K562 (cell line): Measurements from ENCODE around the gene AMDHD2. TPM values are rescaled to one million over a fixed set of nuclear protein-coding genes. Genes with fewer than 3 reads are reported as not detected.

Source experiments
- BRD9 ChIP-seq: fragments of 450-650 bp; IDR thresholded peaks from 2 replicates; pipeline ENCODE4 v1.6.1; 2018; ENCODE audit warnings: low read depth; ENCODE audit not compliant: partially characterized antibody
- CBFA2T3 ChIP-seq: fragments of 450-650 bp; IDR thresholded peaks from 2 replicates; pipeline ENCODE4 v1.6.1; 2017
- CBFB ChIP-seq: sonication (generic); formaldehyde crosslinking; IDR thresholded peaks from 2 replicates; pipeline ENCODE4 v1.4.0; 2020; ENCODE audit warnings: mild to moderate bottlenecking, missing genetic modification reagents
- CLOCK ChIP-seq: fragments of 250-450 bp; sonication (Bioruptor Pico); IDR thresholded peaks from 2 replicates; pipeline ENCODE4 v1.4.0; 2020; ENCODE audit warnings: mild to moderate bottlenecking, moderate library complexity, borderline replicate concordance
- CTCF ChIP-seq, 3 experiments: IDR thresholded peaks in 2 of 3; conservative IDR thresholded peaks in 1 of 3; 2 replicates each; pipeline ENCODE4 v1.5.1; 2011 to 2012; ENCODE audit warnings: low read length in 3 of 3, mild to moderate bottlenecking in 3 of 3, control low read depth in 2 of 3, improper control_type of control experiment in 1 of 3, inconsistent platforms in 1 of 3, low read depth in 1 of 3, mixed read lengths in 1 of 3, moderate library complexity in 1 of 3; ENCODE audit not compliant: insufficient read depth in 2 of 3
- DACH1 ChIP-seq: fragments of 450-650 bp; IDR thresholded peaks from 2 replicates; pipeline ENCODE4 v1.6.1; 2018; ENCODE audit not compliant: partially characterized antibody
- DEAF1 ChIP-seq: fragments of 450-650 bp; formaldehyde crosslinking; IDR thresholded peaks from 2 replicates; pipeline ENCODE4 v1.4.0; 2020; ENCODE audit warnings: mild to moderate bottlenecking, moderate library complexity
- DIDO1 ChIP-seq: fragments of 450-650 bp; IDR thresholded peaks from 2 replicates; pipeline ENCODE4 v1.6.1; 2016; ENCODE audit warnings: low read depth, missing biosample characterization, missing genetic modification characterization
- DPF2 ChIP-seq: fragments of 450-650 bp; IDR thresholded peaks from 2 replicates; pipeline ENCODE4 v1.6.1; 2016
- HDGF ChIP-seq: fragments of 450-650 bp; IDR thresholded peaks from 2 replicates; pipeline ENCODE4 v1.6.1; 2016
- MEF2A ChIP-seq: IDR thresholded peaks from 2 replicates; pipeline ENCODE4 v1.6.1; 2011; ENCODE audit warnings: low read depth, mild to moderate bottlenecking, low read length, moderate library complexity; ENCODE audit not compliant: control insufficient read depth
- NCOR1 ChIP-seq: fragments of 450-650 bp; IDR thresholded peaks from 2 replicates; pipeline ENCODE4 v1.6.1; 2016; ENCODE audit warnings: mild to moderate bottlenecking, moderate library complexity
- PCBP1 ChIP-seq: fragments of 200-400 bp; formaldehyde crosslinking; IDR thresholded peaks from 2 replicates; pipeline ENCODE4 v1.6.1; 2018; ENCODE audit warnings: mild to moderate bottlenecking, low read depth, low read length; ENCODE audit not compliant: poor library complexity, severe bottlenecking
- SOX6 ChIP-seq: fragments of 450-650 bp; IDR thresholded peaks from 2 replicates; pipeline ENCODE4 v1.6.1; 2014; ENCODE audit warnings: mild to moderate bottlenecking
- SP1 ChIP-seq: sonication (generic); formaldehyde crosslinking; IDR thresholded peaks from 2 replicates; pipeline ENCODE4 v1.8.1; 2022; ENCODE audit warnings: mild to moderate bottlenecking, missing genetic modification reagents
- VEZF1 ChIP-seq: fragments of 200-800 bp; sonication (Bioruptor generic); IDR thresholded peaks from 2 replicates; pipeline ENCODE4 v1.6.1; 2017; ENCODE audit warnings: missing genetic modification characterization, missing compliant biosample characterization
- ZFP91 ChIP-seq: sonication (generic); formaldehyde crosslinking; IDR thresholded peaks from 2 replicates; pipeline ENCODE4 v1.8.0; 2022; ENCODE audit warnings: mild to moderate bottlenecking, missing genetic modification reagents
- ZFX ChIP-seq: sonication (generic); formaldehyde crosslinking; IDR thresholded peaks from 2 replicates; pipeline ENCODE4 v1.8.0; 2022; ENCODE audit warnings: mild to moderate bottlenecking, missing genetic modification reagents, moderate library complexity
- ZNF197 ChIP-seq: fragments of 200-800 bp; sonication (Bioruptor generic); IDR thresholded peaks from 2 replicates; pipeline ENCODE4 v1.6.1; 2016; ENCODE audit warnings: low read depth, missing genetic modification characterization, missing compliant biosample characterization
- ZNF263 ChIP-seq: sonication (generic); formaldehyde crosslinking; IDR thresholded peaks from 2 replicates; pipeline ENCODE4 v1.8.0; 2022; ENCODE audit warnings: mild to moderate bottlenecking, missing genetic modification reagents, borderline replicate concordance
- polyA plus RNA-seq, 8 experiments: library from polyadenylated mRNA; depleted of rRNA in 4 of 8; stranded (reverse) in 5 of 8; unstranded in 3 of 8; fragments of >200 nt; fragmentation: Nextera tagmentation in 2 of 8; fragmentation: Illumina TruSeq in 1 of 8; extraction: Ambion mirVana in 2 of 8; extraction: Trizol in 1 of 8; gene quantifications; 2 replicates each; pipeline versions ENCODE4 v1.2.1 to v1.2.3, GENCODE V29; 2011 to 2014; ENCODE audit warnings: inconsistent platforms in 1 of 8, missing spikeins in 1 of 8
- total RNA-seq, 7 experiments: library from RNA; depleted of rRNA in 6 of 7; stranded (reverse); fragments of >200 nt in 6 of 7; fragmentation: Illumina TruSeq in 2 of 7; extraction: Trizol in 2 of 7; gene quantifications; 2 replicates each; pipeline versions ENCODE4 v1.2.1 to v1.2.3, GENCODE V29; 2011 to 2021; ENCODE audit warnings: low replicate concordance in 1 of 7

AMDHD2 gene
- total and polyA plus RNA-seq, 9 of the 15 experiments (the other 6 are each of a cell fraction or from before 2014, with no cell fraction given): 0.38 to 56.9 (median 18.3) TPM; not detected in 1

GRCh38 chr16:2497116-2497630 is 23.0 kb upstream of the AMDHD2 start (continued):
- TF ChIP-seq VEZF1 (CRISPR knock-in tag): peak; percentile 27; the same call in 1 of the 2 replicates
- TF ChIP-seq NCOR1: peak; percentile 73
- no peak for TF ChIP-seq PCBP1
- TF ChIP-seq ZFX (CRISPR knock-in tag): peak; percentile 38; the same call in 1 of the 2 replicates
- TF ChIP-seq HDGF: no peak
- TF ChIP-seq CBFA2T3: no peak
- no peak for TF ChIP-seq BRD9
- TF ChIP-seq CBFB (CRISPR knock-in tag): no peak
- TF ChIP-seq ZFP91 (CRISPR knock-in tag): no peak
- TF ChIP-seq CTCF (IDR thresholded peaks at IDR 0.05 in 2 of 3, conservative IDR thresholded peaks at IDR 0.05 in 1 of 3; ENCODE audit: insufficient read depth in 2 of 3, low read depth in 1 of 3, low read length in 3 of 3): peak; percentile 50 to 66 (median 56)
- TF ChIP-seq DACH1: no peak
- TF ChIP-seq DIDO1: no peak
- no peak for TF ChIP-seq CLOCK (CRISPR knock-in tag)
- TF ChIP-seq ZNF263 (CRISPR knock-in tag): peak; percentile 55; the same call in 1 of the 2 replicates
- no peak for TF ChIP-seq DEAF1
- peak; percentile 50; the same call in 1 of the 2 replicates for TF ChIP-seq SP1
- TF ChIP-seq DPF2: peak; percentile 22; the same call in 1 of the 2 replicates
- TF ChIP-seq ZNF197: no peak
- TF ChIP-seq MEF2A: no peak
- TF ChIP-seq SOX6: no peak; the same call in 1 of the 2 replicates
